B cell (primary cell): ENCODE data around the gene TTC6. TPM values are rescaled to one million over a fixed set of nuclear protein-coding genes. Genes with fewer than 3 reads are reported as not detected.

ENCODE experiments used
- ATAC-seq: fragments of 200-7000 bp; cut with Tn5 transposase; one replicate; pipeline ENCODE4 v1.10.0; 2021; ENCODE audit warnings: low read depth, mild to moderate bottlenecking, moderate number of reproducible peaks, moderate library complexity
- CTCF ChIA-PET: fragments of 350-600 bp; sonication (Branson Sonifier 250); formaldehyde crosslinking; loops from one replicate; lab custom pipeline; 2021; ENCODE audit warnings: antibody characterized with exemption, inconsistent platforms; lab: Charles Lee
- POLR2A ChIA-PET: fragments of 350-600 bp; sonication (Branson Sonifier 250); formaldehyde crosslinking; loops from one replicate; lab custom pipeline; 2021; ENCODE audit warnings: antibody characterized with exemption; lab: Charles Lee
- DNase-seq: peaks from one replicate; pipeline ENCODE4 v3.0.0; 2013
- H2AFZ ChIP-seq: 2 replicates; pipeline ENCODE4 v1.6.1; 2012; ENCODE audit warnings: mild to moderate bottlenecking, low read depth, low read length; ENCODE audit not compliant: insufficient read depth, poor library complexity, severe bottlenecking
- H3K27ac ChIP-seq, 2 donors: 1 replicate in 1 of 2; 2 replicates in 1 of 2; pipeline ENCODE4 v1.5.1; 2012 to 2013; ENCODE audit warnings: low read length in 2 of 2, mild to moderate bottlenecking in 2 of 2, moderate library complexity in 1 of 2
- H3K27me3 ChIP-seq, 4 experiments: fragments of 200-600 bp in 1 of 4; sonication (generic) in 1 of 4; replicated peaks in 1 of 4; 1 replicate in 2 of 4; 2 replicates in 2 of 4; pipeline versions ENCODE4 v1.6.1 to v1.7.0; 2013 to 2016; ENCODE audit warnings: low read length in 3 of 4, mild to moderate bottlenecking in 2 of 4, mixed read lengths in 1 of 4, moderate library complexity in 1 of 4; ENCODE audit not compliant: insufficient read depth in 4 of 4, control insufficient read depth in 3 of 4; ENCODE audit errors: control extremely low read depth in 1 of 4
- H3K36me3 ChIP-seq, 2 experiments: replicated peaks in 1 of 2; 1 replicate in 1 of 2; 2 replicates in 1 of 2; pipeline versions ENCODE4 v1.6.1 to v1.7.1; 2013; ENCODE audit warnings: low read length in 1 of 2; ENCODE audit not compliant: insufficient read depth in 2 of 2, control insufficient read depth in 1 of 2; ENCODE audit errors: control extremely low read depth in 1 of 2, extremely low read depth in 1 of 2
- H3K4me1 ChIP-seq, 2 donors: fragments of 200-600 bp in 1 of 2; sonication (generic) in 1 of 2; 1 replicate in 1 of 2; 2 replicates in 1 of 2; pipeline versions ENCODE4 v1.5.1 to v1.6.1; 2013 to 2017; ENCODE audit warnings: low read length in 2 of 2; ENCODE audit not compliant: control insufficient read depth in 2 of 2, insufficient read depth in 2 of 2
- H3K4me2 ChIP-seq: replicated peaks from 2 replicates; pipeline ENCODE3; 2012; ENCODE audit warnings: mild to moderate bottlenecking, low read depth, low read length; ENCODE audit not compliant: poor library complexity, severe bottlenecking
- H3K4me3 ChIP-seq, 5 experiments: fragments of 200-600 bp in 1 of 5; sonication (generic) in 1 of 5; 1 replicate in 3 of 5; 2 replicates in 2 of 5; pipeline versions ENCODE4 v1.5.1 to v1.7.0; 2011 to 2016; ENCODE audit warnings: low read length in 4 of 5, mild to moderate bottlenecking in 4 of 5, low read depth in 2 of 5, control low read depth in 1 of 5, moderate library complexity in 1 of 5; ENCODE audit not compliant: insufficient read depth in 1 of 5; ENCODE audit errors: control extremely low read depth in 1 of 5, extremely low read depth in 1 of 5
- H3K79me2 ChIP-seq: fragments of 200-600 bp; sonication (generic); one replicate; pipeline ENCODE4 v1.6.0; 2016; ENCODE audit warnings: low read length; ENCODE audit not compliant: control insufficient read depth, insufficient read depth
- H3K9ac ChIP-seq: fragments of 200-600 bp; sonication (generic); 2 replicates; pipeline ENCODE4 v1.6.1; 2017; ENCODE audit warnings: mild to moderate bottlenecking, low read length, moderate library complexity
- H3K9me3 ChIP-seq, 3 donors: one replicate each; pipeline versions ENCODE4 v1.6.1 to v1.7.1; 2013; ENCODE audit warnings: low read length in 2 of 3; ENCODE audit not compliant: control insufficient read depth in 2 of 3, insufficient read depth in 1 of 3; ENCODE audit errors: control extremely low read depth in 1 of 3
- H4K20me1 ChIP-seq: 2 replicates; pipeline ENCODE4 v1.6.0; 2012; ENCODE audit warnings: mild to moderate bottlenecking, low read length; ENCODE audit not compliant: insufficient read depth, control insufficient read depth, poor library complexity, severe bottlenecking
- H3K27ac Mint-ChIP-seq: one replicate; pipeline ENCODE4 v1.8.0; 2021; ENCODE audit warnings: mixed read lengths
- H3K27me3 Mint-ChIP-seq: one replicate; pipeline ENCODE4 v1.8.0; 2021; ENCODE audit warnings: mixed read lengths
- H3K4me1 Mint-ChIP-seq: one replicate; pipeline ENCODE4 v1.8.0; 2021; ENCODE audit warnings: mixed read lengths
- H3K4me3 Mint-ChIP-seq: one replicate; pipeline ENCODE4 v1.8.0; 2021; ENCODE audit warnings: mixed read lengths
- H3K9me3 Mint-ChIP-seq: one replicate; pipeline ENCODE4 v1.8.0; 2022; ENCODE audit warnings: mixed read lengths; ENCODE audit not compliant: insufficient read depth
- EZH2 ChIP-seq: IDR thresholded peaks from 2 replicates; pipeline ENCODE4 v1.6.1; 2012; ENCODE audit warnings: borderline replicate concordance, low read depth, mild to moderate bottlenecking, moderate library complexity, low read length; ENCODE audit not compliant: insufficient read depth, poor library complexity, severe bottlenecking
- WGBS: methylation state at CpG from one replicate; pipeline ENCODE4 v1.1.5; 2013; ENCODE audit warnings: missing lambda C conversion rate; ENCODE audit not compliant: insufficient coverage; 5-methylcytosine and 5-hydroxymethylcytosine counted together
- intact Hi-C: fragments of 100-400 bp; cut with micrococcal nuclease; formaldehyde crosslinking; loops from one replicate; pipeline ENCODE4 v1.10.0; 2022
- polyA plus RNA-seq: library from polyadenylated mRNA; depleted of rRNA; stranded (reverse); fragments of >200 nt; gene quantifications from 2 replicates; pipeline ENCODE4 v1.2.3, GENCODE V29; 2012
- total RNA-seq, 2 donors: library from RNA; stranded (reverse); fragments of 120-200 nt in 1 of 2; gene quantifications; 1 replicate in 1 of 2; 2 replicates in 1 of 2; pipeline versions ENCODE4 v1.2.3 to v1.2.4, GENCODE V29; 2013 to 2022
- TF ChIP-seq, protein P1 (sequence below): fragments of 200-600 bp; IDR thresholded peaks from one replicate; pipeline ENCODE4 v1.8.0; 2022; ENCODE audit warnings: antibody characterized with exemption, mild to moderate bottlenecking

TTC6 gene
- total and polyA plus RNA-seq, 2 donors (not counting 1 experiment from before 2014, with no cell fraction given): not detected

DNA sequence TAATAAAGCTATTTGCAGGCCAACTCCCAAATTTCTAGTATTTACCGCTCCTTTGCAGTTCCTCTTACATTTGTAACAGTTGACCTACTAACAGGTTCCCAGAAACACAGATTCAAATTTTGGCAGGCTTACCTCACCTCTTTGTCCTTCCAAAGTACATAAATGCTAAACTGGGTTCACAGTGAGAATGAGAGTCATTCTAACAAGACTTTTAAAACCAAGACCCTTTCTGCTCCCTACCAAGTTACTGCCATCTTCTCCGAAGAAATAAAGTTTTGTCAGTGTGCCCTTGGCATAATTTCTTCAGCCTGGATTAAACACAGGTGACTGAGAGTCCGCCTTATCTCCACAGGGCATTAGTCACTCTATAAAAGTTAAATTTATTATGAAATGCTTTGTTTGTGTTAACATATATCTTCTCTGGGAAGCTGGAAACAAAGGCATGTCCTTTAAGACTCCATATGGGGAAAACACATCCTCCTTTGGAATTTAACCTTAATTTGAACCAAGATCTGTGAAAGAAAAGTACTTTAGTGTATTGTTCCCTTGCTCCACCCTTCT lies 28.5 kb upstream of the TTC6 start:
- POLR2A ChIA-PET: no interaction called here
- intact Hi-C loops: no loop called here

DNA sequence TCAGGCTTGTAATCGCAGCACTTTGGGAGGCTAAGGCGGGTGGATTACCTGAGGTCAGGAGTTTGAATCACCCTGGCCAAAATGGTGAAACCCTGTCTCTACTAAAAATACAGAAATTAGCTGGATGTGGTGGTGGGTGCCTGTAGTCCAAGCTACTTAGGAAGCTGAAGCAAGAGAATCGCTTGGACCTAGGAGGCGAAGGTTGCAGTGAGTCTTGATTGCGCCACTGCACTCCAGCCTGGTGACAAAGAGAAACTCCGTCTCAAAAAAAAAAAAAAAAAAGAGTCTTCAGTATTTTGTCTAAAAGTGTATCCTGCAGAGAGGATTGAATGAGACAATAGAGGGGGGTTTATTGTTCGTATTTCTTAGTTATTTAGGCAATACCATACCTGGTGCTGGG lies 25.7 kb upstream of the TTC6 start:
- ATAC-seq (no peak), DNase-seq (no peak)
- no peak overlapping the region for H3K4me3 ChIP-seq
- TF ChIP-seq, protein P1, sequence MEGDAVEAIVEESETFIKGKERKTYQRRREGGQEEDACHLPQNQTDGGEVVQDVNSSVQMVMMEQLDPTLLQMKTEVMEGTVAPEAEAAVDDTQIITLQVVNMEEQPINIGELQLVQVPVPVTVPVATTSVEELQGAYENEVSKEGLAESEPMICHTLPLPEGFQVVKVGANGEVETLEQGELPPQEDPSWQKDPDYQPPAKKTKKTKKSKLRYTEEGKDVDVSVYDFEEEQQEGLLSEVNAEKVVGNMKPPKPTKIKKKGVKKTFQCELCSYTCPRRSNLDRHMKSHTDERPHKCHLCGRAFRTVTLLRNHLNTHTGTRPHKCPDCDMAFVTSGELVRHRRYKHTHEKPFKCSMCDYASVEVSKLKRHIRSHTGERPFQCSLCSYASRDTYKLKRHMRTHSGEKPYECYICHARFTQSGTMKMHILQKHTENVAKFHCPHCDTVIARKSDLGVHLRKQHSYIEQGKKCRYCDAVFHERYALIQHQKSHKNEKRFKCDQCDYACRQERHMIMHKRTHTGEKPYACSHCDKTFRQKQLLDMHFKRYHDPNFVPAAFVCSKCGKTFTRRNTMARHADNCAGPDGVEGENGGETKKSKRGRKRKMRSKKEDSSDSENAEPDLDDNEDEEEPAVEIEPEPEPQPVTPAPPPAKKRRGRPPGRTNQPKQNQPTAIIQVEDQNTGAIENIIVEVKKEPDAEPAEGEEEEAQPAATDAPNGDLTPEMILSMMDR: no peak
- TF ChIP-seq EZH2: no peak
- no peak overlapping the region for H3K9ac ChIP-seq
- no peaks in the 10 kb centered on the region for H3K27me3 Mint-ChIP-seq
- H4K20me1 ChIP-seq: no peaks in the 10 kb centered on the region
- H3K4me2 ChIP-seq: no peak overlapping the region
- no CpG with 5 or more reads among the region's 7 CpGs for WGBS
- no peaks in the 10 kb centered on the region for H3K27me3 ChIP-seq
- H3K4me3 Mint-ChIP-seq: no peak overlapping the region
- no peak overlapping the region for H3K27ac ChIP-seq
- peaks cover 2% of the 10 kb centered on the region for H3K9me3 Mint-ChIP-seq
- no peaks in the 10 kb centered on the region for H3K4me1 Mint-ChIP-seq
- no peak overlapping the region for H2AFZ ChIP-seq
- H3K27ac Mint-ChIP-seq: no peak overlapping the region
- ChIA-PET CTCF (no interaction called here), POLR2A (no interaction called here)
- H3K4me1 ChIP-seq: no peaks in the 10 kb centered on the region
- intact Hi-C loops: no loop called here
- H3K36me3 ChIP-seq: no peaks in the 10 kb centered on the region
- no peaks in the 10 kb centered on the region for H3K9me3 ChIP-seq
- no peaks in the 10 kb centered on the region for H3K79me2 ChIP-seq

More for the DNA sequence above, 28.5 kb upstream of the TTC6 start:
- H3K9me3 ChIP-seq: no peaks in the 10 kb centered on the region
- H2AFZ ChIP-seq: no peak overlapping the region
- H3K4me1 ChIP-seq: no peaks in the 10 kb centered on the region
- CTCF ChIA-PET: no interaction called here
- no peaks in the 10 kb centered on the region for H4K20me1 ChIP-seq
- TF ChIP-seq EZH2: no peak
- TF ChIP-seq, protein P1: no peak
- H3K4me3 Mint-ChIP-seq: no peak overlapping the region
- WGBS: 33% methylated on average over 2 of the region's 3 CpGs
- no peak overlapping the region for H3K4me2 ChIP-seq
- ATAC-seq: no peak
- H3K9me3 Mint-ChIP-seq: peaks cover 2% of the 10 kb centered on the region
- H3K4me1 Mint-ChIP-seq: no peaks in the 10 kb centered on the region
- no peaks in the 10 kb centered on the region for H3K79me2 ChIP-seq
- DNase-seq: no peak
- no peak overlapping the region for H3K4me3 ChIP-seq
- H3K27ac ChIP-seq: no peak overlapping the region
- no peaks in the 10 kb centered on the region for H3K27me3 Mint-ChIP-seq
- H3K9ac ChIP-seq: no peak overlapping the region
- no peak overlapping the region for H3K27ac Mint-ChIP-seq
- no peaks in the 10 kb centered on the region for H3K36me3 ChIP-seq
- H3K27me3 ChIP-seq: no peaks in the 10 kb centered on the region
